Activated CD4-positive, alpha-beta memory T cell treated with anti-CD3 and anti-CD28 coated beads, Interleukin-2, amount 10 ng/mL, durations not matched to agents 7 days and 5 days (primary cell): Measurements from ENCODE around the gene CDIP1. TPM values are rescaled to one million over a fixed set of nuclear protein-coding genes. Genes with fewer than 3 reads are reported as not detected.
A peak's percentile ranks its signal among the peaks of the same experiment; 100 is the strongest.

Experiments
- CTCF ChIA-PET: fragments of 350-600 bp; sonication (Branson Sonifier 250); formaldehyde crosslinking; loops from one replicate; lab custom pipeline; 2021; ENCODE audit warnings: antibody characterized with exemption, inconsistent platforms; lab: Charles Lee
- POLR2A ChIA-PET: fragments of 350-600 bp; sonication (Branson Sonifier 250); formaldehyde crosslinking; loops from one replicate; lab custom pipeline; 2021; ENCODE audit warnings: antibody characterized with exemption; lab: Charles Lee
- DNase-seq: peaks from one replicate; pipeline ENCODE4 v3.0.0-alpha.2; 2020
- H3K27ac Mint-ChIP-seq: one replicate; pipeline ENCODE4 v1.8.0; 2021; ENCODE audit warnings: mild to moderate bottlenecking, mixed read lengths
- H3K27me3 Mint-ChIP-seq: one replicate; pipeline ENCODE4 v1.8.0; 2021; ENCODE audit warnings: mixed read lengths
- H3K36me3 Mint-ChIP-seq: one replicate; pipeline ENCODE4 v1.8.0; 2021; ENCODE audit warnings: low read depth, mixed read lengths
- H3K4me1 Mint-ChIP-seq: one replicate; pipeline ENCODE4 v1.8.0; 2021; ENCODE audit warnings: mixed read lengths
- H3K4me3 Mint-ChIP-seq: one replicate; pipeline ENCODE4 v1.8.0; 2021; ENCODE audit warnings: mild to moderate bottlenecking, mixed read lengths
- H3K9me3 Mint-ChIP-seq: one replicate; pipeline ENCODE4 v1.8.0; 2021; ENCODE audit warnings: mixed read lengths
- total RNA-seq, 2 experiments: library from RNA; stranded (reverse); gene quantifications; one replicate each; pipeline ENCODE4 v1.2.3, GENCODE V29; 2021

CDIP1 gene
- total RNA-seq, 2 experiments from 2014 or later, result 28.7 to 30.7 TPM

- no peak overlapping the region for H3K4me3 Mint-ChIP-seq
- ChIA-PET CTCF (interaction anchor here (0.7 kb wide), 1 partner anchor 69 kb away, joined by 3 read pairs; no protein-coding TSS in a partner anchor), POLR2A (interaction anchor here (4.0 kb wide), 1 partner anchor 15 kb away, joined by 27 read pairs; the partner anchor contains the start of genes HMOX2 and NMRAL1)
- H3K27ac Mint-ChIP-seq, result peak overlapping the region; percentile 60
- H3K36me3 Mint-ChIP-seq, result peaks cover 41% of the 10 kb centered on the region
- H3K27me3 Mint-ChIP-seq, result no peaks in the 10 kb centered on the region
- no peak for DNase-seq
- H3K9me3 Mint-ChIP-seq, result no peaks in the 10 kb centered on the region
- peaks cover 30% of the 10 kb centered on the region for H3K4me1 Mint-ChIP-seq
These were observed 77.7 kb downstream of the CDIP1 start for GRCh38 chr16:4460936-4461249.

Other genes starting within 250 kb of the CDIP1 start
- gene GLIS2, start 222.7 kb downstream of the CDIP1 start, total RNA-seq, result under 1 TPM; 0.40 to 0.45 TPM
- gene PAM16, start 187.5 kb downstream of the CDIP1 start, total RNA-seq, result 10 to 100 TPM; 29.7 to 33.9 TPM
- under 1 TPM in 1 of 2 experiments, not detected in 1; 0.08 TPM for gene VASN, start 166.9 kb downstream of the CDIP1 start, total RNA-seq
- gene CORO7, start 122.2 kb downstream of the CDIP1 start, total RNA-seq, result 100 to 1,000 TPM; 244 to 245 TPM
- 10 to 100 TPM; 39.5 to 41.1 TPM for gene DNAJA3, start 112.9 kb downstream of the CDIP1 start, total RNA-seq
- 10 to 100 TPM; 49.5 to 56.2 TPM for gene NMRAL1, start 64.1 kb downstream of the CDIP1 start, total RNA-seq
- gene HMOX2, start 62.4 kb downstream of the CDIP1 start, total RNA-seq, result 10 to 100 TPM; 77.4 to 83.4 TPM
- gene C16orf96, start 17.6 kb upstream of the CDIP1 start, total RNA-seq, result under 1 TPM in 1 of 2 experiments, not detected in 1; 0.05 TPM
- gene UBALD1, start 76.1 kb upstream of the CDIP1 start, total RNA-seq, result 10 to 100 TPM; 15.9 to 19.3 TPM
- 10 to 100 TPM; 71.8 to 73.3 TPM for gene MGRN1, start 86.1 kb upstream of the CDIP1 start, total RNA-seq
- 10 to 100 TPM; 24.2 to 25.5 TPM for gene NUDT16L1, start 154.8 kb upstream of the CDIP1 start, total RNA-seq
- gene ANKS3, start 195.5 kb upstream of the CDIP1 start, total RNA-seq, result 10 to 100 TPM in 1 of 2 experiments, 1 to 10 TPM in 1; 10.0 to 10.2 TPM
- not detected for gene DNAAF8, start 195.8 kb upstream of the CDIP1 start, total RNA-seq
- 10 to 100 TPM; 14.7 to 15.3 TPM for gene ZNF500, start 228.4 kb upstream of the CDIP1 start, total RNA-seq
- gene SEPTIN12, start 249.6 kb upstream of the CDIP1 start, total RNA-seq, result not detected